ENCODE data around the gene ZMYND10. TPM values are rescaled to one million over a fixed set of nuclear protein-coding genes. Genes with fewer than 3 reads are reported as not detected.

Gene ZMYND10
- total RNA-seq, 1 donor from 2014 or later = 0.39 TPM

DNA sequence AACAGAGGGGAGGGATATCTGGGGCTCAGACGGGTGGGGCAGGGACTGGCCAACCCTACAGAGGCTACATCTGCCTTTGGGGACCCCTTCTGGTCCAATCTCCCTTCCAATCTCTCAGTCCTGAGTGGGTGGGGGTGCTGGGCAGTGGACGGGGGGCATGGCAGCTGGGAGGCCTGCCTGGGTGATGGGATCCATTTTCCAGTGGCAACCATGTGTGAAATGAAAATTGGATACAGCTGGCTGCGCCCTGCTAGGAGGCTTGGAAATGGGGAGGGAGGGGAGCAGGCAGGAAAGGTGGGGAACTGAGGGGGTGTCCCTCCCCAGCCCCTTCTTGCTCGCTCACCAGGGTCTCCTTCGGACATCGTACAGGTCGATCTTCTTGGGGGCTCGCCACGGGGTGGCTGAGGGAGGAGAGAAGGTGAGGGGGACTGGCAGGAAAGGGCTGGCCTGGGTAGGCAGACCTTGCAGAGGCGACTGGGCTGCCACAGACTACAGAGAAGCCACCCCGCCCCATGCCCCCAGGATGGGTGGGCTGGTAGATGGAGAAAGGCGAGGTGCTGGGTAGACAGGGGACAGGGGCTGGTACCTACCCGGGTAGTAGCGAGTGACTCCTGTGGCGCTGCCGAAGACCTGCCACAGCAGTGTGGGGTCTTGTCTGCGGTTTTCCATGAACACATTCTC, 35.0 kb upstream of the ZMYND10 start:
- H3K36me3 Mint-ChIP-seq (ENCODE audit: low read depth, unreplicated experiment) = no peaks in the 10 kb centered on the region
- FAIRE-seq (no peak), DNase-seq (ENCODE audit: low read depth) (no peak)
- H3K9me3 Mint-ChIP-seq (ENCODE audit: unreplicated experiment) = no peaks in the 10 kb centered on the region
- no peak for TF ChIP-seq EZH2 (IDR thresholded peaks at IDR 0.05; ENCODE audit: insufficient read depth, low read length)
- TF ChIP-seq, protein P1, sequence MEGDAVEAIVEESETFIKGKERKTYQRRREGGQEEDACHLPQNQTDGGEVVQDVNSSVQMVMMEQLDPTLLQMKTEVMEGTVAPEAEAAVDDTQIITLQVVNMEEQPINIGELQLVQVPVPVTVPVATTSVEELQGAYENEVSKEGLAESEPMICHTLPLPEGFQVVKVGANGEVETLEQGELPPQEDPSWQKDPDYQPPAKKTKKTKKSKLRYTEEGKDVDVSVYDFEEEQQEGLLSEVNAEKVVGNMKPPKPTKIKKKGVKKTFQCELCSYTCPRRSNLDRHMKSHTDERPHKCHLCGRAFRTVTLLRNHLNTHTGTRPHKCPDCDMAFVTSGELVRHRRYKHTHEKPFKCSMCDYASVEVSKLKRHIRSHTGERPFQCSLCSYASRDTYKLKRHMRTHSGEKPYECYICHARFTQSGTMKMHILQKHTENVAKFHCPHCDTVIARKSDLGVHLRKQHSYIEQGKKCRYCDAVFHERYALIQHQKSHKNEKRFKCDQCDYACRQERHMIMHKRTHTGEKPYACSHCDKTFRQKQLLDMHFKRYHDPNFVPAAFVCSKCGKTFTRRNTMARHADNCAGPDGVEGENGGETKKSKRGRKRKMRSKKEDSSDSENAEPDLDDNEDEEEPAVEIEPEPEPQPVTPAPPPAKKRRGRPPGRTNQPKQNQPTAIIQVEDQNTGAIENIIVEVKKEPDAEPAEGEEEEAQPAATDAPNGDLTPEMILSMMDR (IDR thresholded peaks at IDR 0.05; ENCODE audit: insufficient read depth, low read depth, low read length) = no peak
- no peak overlapping the region for H3K4me3 ChIP-seq (ENCODE audit: insufficient read depth, low read depth, low read length)
- no peak overlapping the region for H3K27ac ChIP-seq (ENCODE audit: low read depth, low read length)
- H3K27ac Mint-ChIP-seq (ENCODE audit: unreplicated experiment) = no peak overlapping the region
- H3K4me1 ChIP-seq (ENCODE audit: insufficient read depth, low read length) = no peaks in the 10 kb centered on the region
- peaks cover 49% of the 10 kb centered on the region for H3K27me3 Mint-ChIP-seq (ENCODE audit: low read depth, unreplicated experiment)
- no peaks in the 10 kb centered on the region for H3K36me3 ChIP-seq (ENCODE audit: insufficient read depth, low read length)
- no peaks in the 10 kb centered on the region for H3K79me2 ChIP-seq (ENCODE audit: insufficient read depth, low read length)
- H2AFZ ChIP-seq (ENCODE audit: low read depth, low read length) = no peak overlapping the region
- no peaks in the 10 kb centered on the region for H3K27me3 ChIP-seq (ENCODE audit: insufficient read depth, low read length)
- H3K9me3 ChIP-seq (ENCODE audit: insufficient read depth, low read depth, low read length) = no peaks in the 10 kb centered on the region
- no peak overlapping the region for H3K4me3 Mint-ChIP-seq (ENCODE audit: unreplicated experiment)
- H4K20me1 ChIP-seq (ENCODE audit: insufficient read depth, low read length) = no peaks in the 10 kb centered on the region
- H3K4me2 ChIP-seq (ENCODE audit: low read length) = no peak overlapping the region
- no peak overlapping the region for H3K9ac ChIP-seq (ENCODE audit: low read length)
- no peaks in the 10 kb centered on the region for H3K4me1 Mint-ChIP-seq (ENCODE audit: low read depth, unreplicated experiment)

DNA sequence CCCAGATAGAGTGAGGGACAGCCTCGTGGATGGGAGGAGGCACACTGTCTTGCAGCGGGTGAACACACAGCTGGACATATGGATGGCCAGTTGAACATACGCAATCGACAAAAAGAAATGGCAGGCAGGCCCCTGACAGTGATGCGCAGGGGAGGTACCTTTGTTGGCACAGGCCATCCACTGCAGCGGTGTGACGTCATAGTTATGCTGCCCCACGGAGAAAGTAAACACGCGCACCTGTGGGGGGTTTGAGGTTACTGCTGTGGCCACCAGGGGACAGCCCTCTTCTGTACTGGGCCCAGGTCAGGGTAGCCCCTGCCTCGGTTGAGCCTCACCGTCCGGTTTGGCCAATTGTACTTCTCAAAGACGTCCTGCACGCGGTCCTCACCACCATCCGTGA, 33.2 kb upstream of the ZMYND10 start:
- H3K9ac ChIP-seq (ENCODE audit: low read length) = no peak overlapping the region
- H3K27me3 ChIP-seq (ENCODE audit: insufficient read depth, low read length) = peaks cover 2% of the 10 kb centered on the region
- H3K4me3 ChIP-seq (ENCODE audit: insufficient read depth, low read depth, low read length) = no peak overlapping the region
- no peaks in the 10 kb centered on the region for H4K20me1 ChIP-seq (ENCODE audit: insufficient read depth, low read length)
- Mint-ChIP-seq H3K4me3 (ENCODE audit: unreplicated experiment) (no peak overlapping the region), H3K36me3 (ENCODE audit: low read depth, unreplicated experiment) (no peaks in the 10 kb centered on the region), H3K4me1 (ENCODE audit: low read depth, unreplicated experiment) (no peaks in the 10 kb centered on the region), H3K9me3 (ENCODE audit: unreplicated experiment) (no peaks in the 10 kb centered on the region), H3K27me3 (ENCODE audit: low read depth, unreplicated experiment) (peaks cover 41% of the 10 kb centered on the region), H3K27ac (ENCODE audit: unreplicated experiment) (no peak overlapping the region)
- no peaks in the 10 kb centered on the region for H3K79me2 ChIP-seq (ENCODE audit: insufficient read depth, low read length)
- no peaks in the 10 kb centered on the region for H3K9me3 ChIP-seq (ENCODE audit: insufficient read depth, low read depth, low read length)
- no peak overlapping the region for H3K27ac ChIP-seq (ENCODE audit: low read depth, low read length)
- H3K4me2 ChIP-seq (ENCODE audit: low read length) = no peak overlapping the region
- no peak for DNase-seq (ENCODE audit: low read depth)
- no peaks in the 10 kb centered on the region for H3K36me3 ChIP-seq (ENCODE audit: insufficient read depth, low read length)
- no peaks in the 10 kb centered on the region for H3K4me1 ChIP-seq (ENCODE audit: insufficient read depth, low read length)
- no peak overlapping the region for H2AFZ ChIP-seq (ENCODE audit: low read depth, low read length)
- FAIRE-seq = no peak
- no peak for TF ChIP-seq EZH2 (IDR thresholded peaks at IDR 0.05; ENCODE audit: insufficient read depth, low read length)
- TF ChIP-seq, protein P1 (IDR thresholded peaks at IDR 0.05; ENCODE audit: insufficient read depth, low read depth, low read length) = no peak

DNA sequence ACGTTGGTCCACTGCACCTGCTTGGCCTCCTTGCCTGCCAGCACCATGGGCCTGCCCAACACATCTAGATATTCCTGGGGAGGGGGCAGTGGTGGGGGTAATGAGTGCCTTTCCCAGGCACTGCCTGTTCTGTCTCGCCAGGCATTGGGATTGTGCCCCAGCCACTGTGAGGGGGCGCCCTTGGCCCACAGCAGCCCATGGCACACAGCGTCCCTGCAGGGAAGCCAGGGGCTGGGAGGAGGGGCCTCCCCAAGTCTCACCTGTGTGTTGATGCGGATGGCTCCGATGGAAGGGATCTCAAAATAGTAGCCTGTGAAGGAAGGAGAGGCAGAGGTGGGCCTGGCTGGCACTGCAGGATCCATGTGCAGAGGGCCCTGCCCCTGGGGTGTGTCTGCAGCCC, 32.5 kb upstream of the ZMYND10 start:
- H3K27me3 ChIP-seq (ENCODE audit: insufficient read depth, low read length) = peaks cover 2% of the 10 kb centered on the region
- H3K4me2 ChIP-seq (ENCODE audit: low read length) = no peak overlapping the region
- no peak overlapping the region for H3K27ac Mint-ChIP-seq (ENCODE audit: unreplicated experiment)
- H2AFZ ChIP-seq (ENCODE audit: low read depth, low read length) = no peak overlapping the region
- peaks cover 3% of the 10 kb centered on the region for H3K4me1 Mint-ChIP-seq (ENCODE audit: low read depth, unreplicated experiment)
- no peak overlapping the region for H3K9ac ChIP-seq (ENCODE audit: low read length)
- FAIRE-seq = no peak
- H3K4me3 ChIP-seq (ENCODE audit: insufficient read depth, low read depth, low read length) = no peak overlapping the region
- no peak overlapping the region for H3K4me3 Mint-ChIP-seq (ENCODE audit: unreplicated experiment)
- H3K27me3 Mint-ChIP-seq (ENCODE audit: low read depth, unreplicated experiment) = peaks cover 38% of the 10 kb centered on the region
- H3K36me3 ChIP-seq (ENCODE audit: insufficient read depth, low read length) = no peaks in the 10 kb centered on the region
- H3K27ac ChIP-seq (ENCODE audit: low read depth, low read length) = no peak overlapping the region
- H3K36me3 Mint-ChIP-seq (ENCODE audit: low read depth, unreplicated experiment) = no peaks in the 10 kb centered on the region
- H3K79me2 ChIP-seq (ENCODE audit: insufficient read depth, low read length) = no peaks in the 10 kb centered on the region
- H3K4me1 ChIP-seq (ENCODE audit: insufficient read depth, low read length) = no peaks in the 10 kb centered on the region
- no peaks in the 10 kb centered on the region for H3K9me3 Mint-ChIP-seq (ENCODE audit: unreplicated experiment)
- H4K20me1 ChIP-seq (ENCODE audit: insufficient read depth, low read length) = no peaks in the 10 kb centered on the region
- TF ChIP-seq EZH2 (IDR thresholded peaks at IDR 0.05; ENCODE audit: insufficient read depth, low read length) = no peak
- TF ChIP-seq, protein P1 (IDR thresholded peaks at IDR 0.05; ENCODE audit: insufficient read depth, low read depth, low read length) = no peak
- no peaks in the 10 kb centered on the region for H3K9me3 ChIP-seq (ENCODE audit: insufficient read depth, low read depth, low read length)
- DNase-seq (ENCODE audit: low read depth) = no peak

Measured in astrocyte (in vitro differentiated cells and primary cell).